Measurements from ENCODE around the gene CMAS. TPM values are rescaled to one million over a fixed set of nuclear protein-coding genes. Genes with fewer than 3 reads are reported as not detected.
"Not testable (repeated sequence)": the region's sequence is repeated elsewhere in the genome, so short reads cannot be mapped to it uniquely, and the experiment has no call there.

Gene CMAS
- total RNA-seq, 1 donor from 2014 or later = 36.7 TPM

- intact Hi-C loops (cut with micrococcal nuclease) = no loop called here
- ATAC-seq = no peak
- no peak for DNase-seq
Measured at GRCh38 chr12:22043943-22044342, 2.1 kb upstream of the CMAS start.

- intact Hi-C loops (cut with micrococcal nuclease) = no loop called here
- DNase-seq (no peak), ATAC-seq (no peak)
Measured at GRCh38 chr12:22044391-22044790, 1.6 kb upstream of the CMAS start.

GRCh38 chr12:22046968-22047390, 961 bp downstream of the CMAS start:
- ATAC-seq = no peak
- no peak for DNase-seq
- intact Hi-C loops (cut with micrococcal nuclease) = no loop called here

GRCh38 chr12:22047494-22047893, 1.5 kb downstream of the CMAS start:
- intact Hi-C loops (cut with micrococcal nuclease) = no loop called here
- no peak for DNase-seq
- ATAC-seq = no peak

GRCh38 chr12:22048351-22049041, 2.5 kb downstream of the CMAS start:
- ATAC-seq (no peak), DNase-seq (no peak)
- intact Hi-C loops (cut with micrococcal nuclease) = no loop called here

GRCh38 chr12:22050078-22050477, 4.1 kb downstream of the CMAS start:
- DNase-seq (no peak), ATAC-seq (no peak)
- intact Hi-C loops (cut with micrococcal nuclease) = no loop called here

GRCh38 chr12:22051114-22051698, 5.2 kb downstream of the CMAS start:
- ATAC-seq (no peak), DNase-seq (no peak)
- intact Hi-C loops (cut with micrococcal nuclease) = no loop called here

- intact Hi-C loops (cut with micrococcal nuclease); DNase-seq; ATAC-seq: not testable (repeated sequence)
Measured at GRCh38 chr12:22052994-22053393, 7.0 kb downstream of the CMAS start.

GRCh38 chr12:22054155-22054554, 8.1 kb downstream of the CMAS start:
- DNase-seq (no peak), ATAC-seq (no peak)
- intact Hi-C loops (cut with micrococcal nuclease) = no loop called here

- ATAC-seq = no peak
- intact Hi-C loops (cut with micrococcal nuclease) = no loop called here
- no peak for DNase-seq
Measured at GRCh38 chr12:22056607-22057006, 10.6 kb downstream of the CMAS start.

GRCh38 chr12:22059976-22060647, 14.1 kb downstream of the CMAS start:
- intact Hi-C loops (cut with micrococcal nuclease) = no loop called here
- ATAC-seq (no peak), DNase-seq (no peak)

- no peak for ATAC-seq
- intact Hi-C loops (cut with micrococcal nuclease) = no loop called here
- no peak for DNase-seq
Measured at GRCh38 chr12:22064968-22065367, 18.9 kb downstream of the CMAS start.

- intact Hi-C loops (cut with micrococcal nuclease) = no loop called here
- ATAC-seq (no peak), DNase-seq (no peak)
Measured at GRCh38 chr12:22066310-22066709, 20.3 kb downstream of the CMAS start.

- DNase-seq = no peak
- intact Hi-C loops (cut with micrococcal nuclease) = no loop called here
- ATAC-seq = no peak
Measured at GRCh38 chr12:22069851-22070250, 23.8 kb downstream of the CMAS start.

GRCh38 chr12:22082190-22082701, 36.2 kb downstream of the CMAS start:
- ATAC-seq = no peak
- DNase-seq = no peak
- intact Hi-C loops (cut with micrococcal nuclease) = loop anchor here (5.0 kb wide), 1 partner anchor 360 kb away; no protein-coding TSS in a partner anchor

GRCh38 chr12:22083167-22083566, 37.1 kb downstream of the CMAS start:
- ATAC-seq (peak; percentile 42), DNase-seq (no peak)
- intact Hi-C loops (cut with micrococcal nuclease) = loop anchor here (5.0 kb wide), 1 partner anchor 359 kb away; no protein-coding TSS in a partner anchor

GRCh38 chr12:22084852-22085251, 38.8 kb downstream of the CMAS start:
- DNase-seq (no peak), ATAC-seq (no peak)
- intact Hi-C loops (cut with micrococcal nuclease) = loop anchor here (5.0 kb wide), 1 partner anchor 357 kb away; no protein-coding TSS in a partner anchor

GRCh38 chr12:22088886-22089285, 42.9 kb downstream of the CMAS start:
- intact Hi-C loops (cut with micrococcal nuclease) = no loop called here
- no peak for DNase-seq
- ATAC-seq = no peak

GRCh38 chr12:22089486-22089885, 43.5 kb downstream of the CMAS start:
- DNase-seq = no peak
- intact Hi-C loops (cut with micrococcal nuclease) = no loop called here
- no peak for ATAC-seq

- not testable (repeated sequence) for DNase-seq, ATAC-seq
- intact Hi-C loops (cut with micrococcal nuclease) = loop anchor here (5.0 kb wide), 1 partner anchor 343 kb away; no protein-coding TSS in a partner anchor
Measured at GRCh38 chr12:22099062-22099461, 53.0 kb downstream of the CMAS start.

Measured in left ventricle myocardium superior (tissue), 1 donor.